Measurements from ENCODE around the gene SAMD11.

GRCh38 chr1:955474-955873, 31.8 kb downstream of the SAMD11 start:
- TF ChIP-seq SIN3A (IDR thresholded peaks at IDR 0.05; ENCODE audit: low read depth) (no peak), CTCF (IDR thresholded peaks at IDR 0.05 in 2 of 3, conservative IDR thresholded peaks at IDR 0.05 in 1 of 3; ENCODE audit: borderline replicate concordance in 1 of 3, insufficient read depth in 1 of 3, low read depth in 2 of 3, low read length in 2 of 3) (no peak)
